GM12874 (cell line): Measurements from ENCODE around the gene ACP1.

Experiments
- CTCF ChIP-seq: IDR thresholded peaks from 2 replicates; pipeline ENCODE4 v1.5.1; 2011; ENCODE audit warnings: low read depth, mild to moderate bottlenecking, control low read depth, low read length, moderate library complexity; ENCODE audit not compliant: insufficient read depth

The ACP1 gene

DNA sequence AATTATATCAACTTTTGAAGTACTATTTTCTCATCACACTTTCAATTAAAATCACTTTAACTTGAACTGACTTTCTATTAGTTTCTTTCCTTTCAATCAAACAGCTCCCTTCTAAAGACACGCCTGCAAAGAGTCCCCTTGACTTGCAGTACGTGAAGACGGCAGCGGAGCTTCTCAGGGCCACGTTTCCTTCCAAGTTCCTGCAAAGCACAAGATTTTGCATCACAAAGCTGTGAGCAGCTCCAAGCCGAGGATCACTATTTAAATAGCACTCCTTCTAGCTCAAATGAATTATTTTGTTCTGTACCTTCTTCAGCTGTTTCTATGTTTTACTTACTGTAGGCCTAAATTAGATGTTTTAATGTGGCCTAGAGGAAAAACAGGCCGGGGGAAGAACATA is 31.7 kb upstream of the ACP1 start:
- no peak for TF ChIP-seq CTCF

- TF ChIP-seq CTCF: no peak
Observed at GRCh38 chr2:234421-234820, 30.3 kb upstream of the ACP1 start.

GRCh38 chr2:236993-237539 is 27.7 kb upstream of the ACP1 start:
- no peak for TF ChIP-seq CTCF

DNA sequence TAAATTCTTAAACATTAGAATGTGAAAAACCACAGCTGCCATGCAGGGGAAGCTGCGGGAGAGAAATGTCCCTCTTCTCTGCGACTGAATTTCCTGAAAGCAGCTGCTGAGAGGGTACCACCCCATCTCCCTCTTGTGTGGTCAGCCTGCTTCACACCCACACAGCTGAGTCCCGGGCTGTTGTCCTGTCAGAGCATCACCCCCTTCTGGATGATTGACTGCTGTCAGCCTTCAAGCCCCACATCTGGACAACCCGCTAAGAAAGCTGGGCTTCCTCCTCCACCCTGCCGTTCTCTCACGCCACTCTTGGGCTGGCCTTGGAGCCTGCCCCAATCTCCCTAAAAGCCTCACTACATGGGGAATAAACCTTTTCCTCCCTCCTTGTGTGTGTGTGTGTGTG is 26.9 kb upstream of the ACP1 start:
- TF ChIP-seq CTCF: no peak

DNA sequence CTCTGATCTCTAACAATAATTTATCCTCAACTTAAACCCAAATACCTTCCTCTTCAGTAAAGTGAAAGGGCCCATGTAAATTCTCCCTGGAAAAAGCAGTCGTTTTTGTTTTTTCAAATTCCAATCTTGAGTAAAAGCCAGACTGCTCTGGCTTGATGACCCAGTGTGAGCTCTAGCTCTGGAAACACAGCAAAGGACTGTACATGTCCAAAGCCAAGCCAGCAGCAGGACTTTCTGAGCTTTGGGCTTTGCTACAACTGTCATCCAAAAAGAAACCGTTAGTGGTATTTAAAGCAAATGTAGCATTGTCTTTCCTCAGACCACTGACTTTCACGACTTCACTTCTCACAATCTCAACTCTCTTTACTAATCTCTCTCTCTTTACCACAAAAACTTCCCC is 26.3 kb upstream of the ACP1 start:
- no peak for TF ChIP-seq CTCF

GRCh38 chr2:238869-239268 is 25.9 kb upstream of the ACP1 start:
- no peak for TF ChIP-seq CTCF

GRCh38 chr2:244547-244946 is 20.2 kb upstream of the ACP1 start:
- TF ChIP-seq CTCF: no peak
